ENCODE results near the gene ABCG1.

Gene ABCG1

GRCh38 chr21:42234041-42234440 lies 15.1 kb downstream of the ABCG1 start:
- DNase-seq = no peak

- peak; percentile 72 for DNase-seq
Measured at GRCh38 chr21:42234464-42235241, 15.7 kb downstream of the ABCG1 start.

- DNase-seq = no peak
Measured at GRCh38 chr21:42235593-42235992, 16.7 kb downstream of the ABCG1 start.

- no peak for DNase-seq
Measured at GRCh38 chr21:42236014-42236413, 17.1 kb downstream of the ABCG1 start.

- DNase-seq = peak; percentile 27
Measured at GRCh38 chr21:42236693-42237092, 17.8 kb downstream of the ABCG1 start.

GRCh38 chr21:42237161-42237560 lies 18.2 kb downstream of the ABCG1 start:
- DNase-seq = no peak

GRCh38 chr21:42237577-42237976 lies 18.6 kb downstream of the ABCG1 start:
- no peak for DNase-seq

- DNase-seq = peak; percentile 79
Measured at GRCh38 chr21:42238185-42238934, 19.4 kb downstream of the ABCG1 start.

GRCh38 chr21:42239556-42239955 lies 20.6 kb downstream of the ABCG1 start:
- DNase-seq = no peak

GRCh38 chr21:42239973-42240372 lies 21.0 kb downstream of the ABCG1 start:
- no peak for DNase-seq

GRCh38 chr21:42242611-42243010 lies 23.7 kb downstream of the ABCG1 start:
- DNase-seq = no peak

GRCh38 chr21:42243026-42243425 lies 24.1 kb downstream of the ABCG1 start:
- no peak for DNase-seq

- DNase-seq = no peak
Measured at GRCh38 chr21:42245331-42246193, 26.6 kb downstream of the ABCG1 start.

GRCh38 chr21:42247716-42248115 lies 28.8 kb downstream of the ABCG1 start:
- DNase-seq = no peak

- DNase-seq = no peak
Measured at GRCh38 chr21:42248241-42248640, 29.3 kb downstream of the ABCG1 start.

GRCh38 chr21:42248783-42249597 lies 30.1 kb downstream of the ABCG1 start:
- DNase-seq = peak; percentile 87

- DNase-seq = no peak
Measured at GRCh38 chr21:42250422-42251403, 31.8 kb downstream of the ABCG1 start.

GRCh38 chr21:42251654-42252324 lies 32.8 kb downstream of the ABCG1 start:
- DNase-seq = no peak

GRCh38 chr21:42252325-42252654 lies 33.4 kb downstream of the ABCG1 start:
- no peak for DNase-seq

- no peak for DNase-seq
Measured at GRCh38 chr21:42252778-42253340, 33.9 kb downstream of the ABCG1 start.
